ENCODE data around the gene ST8SIA2.

DNA sequence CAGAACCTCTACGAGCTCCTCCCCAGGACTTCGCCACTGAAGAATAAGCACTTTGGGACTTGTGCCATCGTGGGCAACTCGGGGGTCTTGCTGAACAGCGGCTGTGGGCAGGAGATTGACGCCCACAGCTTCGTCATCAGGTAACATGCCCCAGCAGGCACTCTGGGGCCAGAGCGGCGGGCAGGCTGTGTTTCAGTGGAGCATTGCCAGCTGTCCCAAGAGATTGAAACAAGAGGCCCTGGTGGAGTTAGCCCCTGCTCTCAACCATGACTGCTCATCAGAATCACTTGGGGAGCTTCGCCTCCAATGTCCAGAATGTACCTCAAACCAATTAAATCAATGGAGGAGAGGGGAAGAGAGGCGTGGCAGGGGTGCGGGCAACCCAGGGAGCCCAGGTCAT, 44.8 kb downstream of the ST8SIA2 start:
- no peak for TF ChIP-seq CTCF (conservative IDR thresholded peaks at IDR 0.05; ENCODE audit: low read depth, low read length)
- no peak for TF ChIP-seq EZH2 (IDR thresholded peaks at IDR 0.05; ENCODE audit: borderline replicate concordance, low read depth, low read length, poor library complexity, severe bottlenecking)

All from A673 (cell line).